ENCODE results near the gene RAVER1. TPM values are rescaled to one million over a fixed set of nuclear protein-coding genes. Genes with fewer than 3 reads are reported as not detected.

The RAVER1 gene
- polyA plus RNA-seq, 1 donor from 2014 or later = 25.9 TPM

DNA sequence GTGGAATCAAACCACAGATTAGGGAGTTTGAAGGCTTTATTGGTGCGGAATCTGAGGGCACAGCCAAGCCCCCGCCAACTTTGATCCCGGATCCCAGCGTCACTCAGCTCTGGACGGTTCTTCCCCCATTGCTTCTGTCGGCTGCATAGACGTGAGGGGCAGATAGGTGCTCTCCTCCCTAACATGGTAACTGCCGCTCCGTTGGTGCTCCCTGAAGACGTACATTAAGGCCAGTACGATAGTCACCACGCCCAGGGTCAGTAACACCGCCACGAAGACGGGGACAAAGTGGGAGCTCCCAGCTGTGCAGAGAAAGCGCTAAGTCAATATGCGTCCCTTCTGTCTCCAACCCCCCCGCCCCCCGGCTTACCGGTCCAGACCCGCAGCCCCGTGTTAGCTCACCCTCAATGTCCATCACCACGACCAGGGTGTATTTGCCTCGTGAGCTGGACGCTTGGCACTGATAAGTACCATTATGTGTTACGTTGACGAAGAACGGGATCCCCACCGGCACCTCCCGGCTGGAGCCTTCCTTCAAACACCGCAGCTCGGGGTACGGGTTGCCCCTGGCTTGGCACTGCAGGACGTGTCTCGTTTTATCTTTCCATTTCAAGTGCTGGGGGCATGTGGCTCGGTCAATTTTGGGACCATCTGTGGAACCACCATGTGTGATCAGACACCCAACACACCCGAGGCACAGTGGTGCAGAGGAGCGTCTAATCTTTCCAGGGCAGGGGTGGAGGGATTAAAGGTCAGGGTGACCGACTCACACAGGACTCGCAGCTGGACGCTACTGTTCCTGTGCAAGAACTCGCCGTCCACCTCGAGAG is 644 bp upstream of the RAVER1 start:
- Mint-ChIP-seq H3K27me3 (no peaks in the 10 kb centered on the region), H3K27ac (peak overlapping the region; percentile 94 to 100 (median 97)), H3K4me3 (peak overlapping the region; percentile 94 to 99 (median 98)), H3K4me1 (peaks cover 17 to 22% (median 17%) of the 10 kb centered on the region in 3 donors), H3K36me3 (no peaks in the 10 kb centered on the region), H3K9me3 (no peaks in the 10 kb centered on the region)

DNA sequence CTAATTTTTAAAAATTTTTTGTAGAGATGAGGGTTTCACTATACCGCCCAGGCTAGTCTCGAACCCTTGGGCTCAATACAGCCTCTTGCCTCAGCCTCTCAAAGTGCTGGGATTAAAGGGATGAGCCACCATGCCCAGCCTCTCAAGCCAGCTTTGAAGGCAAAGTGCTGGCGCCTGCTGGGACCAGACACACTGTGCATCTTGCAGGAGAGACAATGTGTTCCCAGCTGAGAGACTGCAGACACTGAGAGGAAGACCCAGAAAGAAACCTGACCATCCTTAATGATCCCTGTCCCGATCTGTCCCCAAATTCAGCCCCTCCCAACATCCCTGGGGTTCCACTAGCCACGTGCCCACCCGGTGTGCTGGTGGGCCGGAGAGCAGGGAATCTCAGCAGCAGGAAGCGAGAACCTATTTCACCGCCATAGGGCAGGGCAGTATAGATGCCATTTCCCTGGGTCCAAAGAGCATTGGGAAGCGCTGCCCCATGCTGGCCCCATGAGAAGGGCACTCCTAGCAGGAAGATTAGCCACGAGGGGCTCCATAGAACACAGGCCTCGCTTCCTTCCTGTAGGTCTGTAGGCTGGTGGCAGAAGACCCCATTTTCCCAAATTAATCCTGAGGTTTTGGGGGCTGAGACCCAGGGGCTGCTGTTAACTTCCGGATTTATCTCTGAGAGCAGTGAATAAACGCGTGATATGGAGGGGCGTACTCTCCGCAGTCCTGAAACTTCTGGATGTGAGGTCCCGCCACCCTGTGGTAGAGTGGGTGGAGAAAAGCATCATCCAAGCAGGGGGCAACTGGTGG is 968 bp downstream of the RAVER1 start:
- Mint-ChIP-seq H3K9me3 (no peaks in the 10 kb centered on the region), H3K27ac (peak overlapping the region; percentile 94 to 100 (median 97)), H3K27me3 (no peaks in the 10 kb centered on the region), H3K36me3 (no peaks in the 10 kb centered on the region), H3K4me3 (peak overlapping the region; percentile 94 to 99 (median 98)), H3K4me1 (peaks cover 10 to 15% (median 13%) of the 10 kb centered on the region in 3 donors)

DNA sequence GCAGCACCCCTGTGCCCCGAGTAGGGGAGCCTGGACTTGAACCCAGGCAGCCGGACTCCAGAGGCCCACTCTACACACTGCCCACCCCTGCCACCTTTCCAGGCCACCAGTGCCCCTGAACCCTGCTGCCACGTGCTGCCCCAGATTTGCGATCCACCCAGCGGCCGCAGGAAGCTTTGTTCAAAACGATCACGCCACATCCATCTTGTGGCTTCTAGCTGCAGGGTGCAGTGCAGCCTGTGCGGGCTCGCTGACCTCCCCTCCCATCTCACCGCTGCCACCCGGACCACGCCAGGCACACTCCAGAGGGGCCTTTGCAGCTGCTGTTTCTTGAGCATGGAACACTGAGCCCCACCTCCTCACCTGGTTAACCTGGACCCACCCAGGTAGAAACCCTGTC is 3.8 kb downstream of the RAVER1 start:
- H3K4me3 Mint-ChIP-seq = peak overlapping the region in 1 of 4 donors; percentile 45
- peak overlapping the region in 1 of 3 donors; percentile 48 for H3K27ac Mint-ChIP-seq
- no peaks in the 10 kb centered on the region for H3K27me3 Mint-ChIP-seq

DNA sequence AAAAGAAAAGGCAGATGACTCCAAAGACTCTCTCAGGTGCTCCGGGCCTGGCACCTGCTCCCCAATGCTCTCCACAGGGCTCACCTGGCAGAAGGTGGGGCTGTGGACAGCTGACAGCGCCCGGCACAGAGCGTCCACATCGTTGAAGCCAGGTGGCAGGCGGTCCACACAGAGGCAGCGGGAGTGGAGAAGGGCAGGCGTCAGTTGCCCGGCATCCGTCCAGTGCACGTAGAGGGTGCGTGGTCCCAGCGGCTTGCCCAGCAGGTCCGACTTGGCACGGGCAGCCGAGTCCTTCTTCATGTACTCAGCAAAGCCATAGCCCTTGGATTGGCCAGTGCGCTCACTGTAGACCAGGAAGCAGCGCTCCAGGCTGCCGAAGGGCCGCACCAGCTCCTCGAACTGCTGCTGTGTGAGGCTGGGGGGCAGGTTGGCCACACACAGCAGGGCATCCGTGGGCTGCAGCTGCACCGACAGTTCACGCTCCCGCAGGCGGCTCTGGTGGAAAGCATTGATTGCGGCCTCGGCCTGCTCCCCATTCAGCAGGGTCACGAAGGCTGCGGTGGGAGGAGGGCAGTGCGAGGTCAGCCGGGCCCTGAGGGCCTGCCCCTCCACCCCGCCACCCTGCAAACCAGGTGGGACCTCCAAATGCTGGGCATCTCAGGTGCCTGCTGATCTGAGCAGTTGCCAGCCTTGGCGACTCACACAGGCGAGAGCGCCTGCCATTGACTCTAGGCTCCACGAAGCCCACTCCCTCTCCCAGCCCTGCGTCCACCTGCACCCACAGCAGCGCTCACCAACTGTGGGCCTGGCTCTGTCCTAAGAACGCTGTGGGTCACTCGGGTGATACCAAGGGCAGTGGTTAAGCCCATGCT is 4.5 kb downstream of the RAVER1 start:
- Mint-ChIP-seq H3K4me3 (peak overlapping the region in 1 of 4 donors; percentile 43), H3K4me1 (peaks cover 10 to 15% (median 11%) of the 10 kb centered on the region in 3 donors), H3K27ac (no peak overlapping the region), H3K9me3 (no peaks in the 10 kb centered on the region), H3K36me3 (no peaks in the 10 kb centered on the region), H3K27me3 (no peaks in the 10 kb centered on the region)

More for the DNA sequence above, 3.8 kb downstream of the RAVER1 start:
- Mint-ChIP-seq H3K9me3 (no peaks in the 10 kb centered on the region), H3K36me3 (no peaks in the 10 kb centered on the region), H3K4me1 (peaks cover 10 to 15% (median 13%) of the 10 kb centered on the region in 3 donors)

DNA sequence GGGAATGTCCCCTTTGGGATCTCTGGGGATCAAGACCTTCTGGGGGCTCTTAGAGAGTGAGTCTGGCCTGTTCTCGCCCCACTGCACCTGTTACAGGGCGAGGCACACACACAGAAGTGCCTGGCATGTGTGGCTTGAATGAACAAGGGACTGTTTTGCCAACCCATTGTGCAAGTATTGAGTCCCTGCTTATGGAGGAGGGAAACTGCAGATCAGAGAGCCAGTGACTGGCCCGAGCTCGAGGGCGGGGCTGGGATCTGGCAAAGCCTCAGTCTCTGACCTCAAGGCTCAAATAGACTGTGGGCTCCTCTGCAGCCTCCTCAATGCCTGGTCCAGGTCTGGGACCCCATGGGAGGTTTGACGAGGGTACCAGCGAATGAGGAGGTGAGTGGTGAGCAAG is 5.5 kb downstream of the RAVER1 start:
- no peaks in the 10 kb centered on the region for H3K27me3 Mint-ChIP-seq
- H3K9me3 Mint-ChIP-seq = no peaks in the 10 kb centered on the region
- no peak overlapping the region for H3K27ac Mint-ChIP-seq
- no peaks in the 10 kb centered on the region for H3K36me3 Mint-ChIP-seq
- peaks cover 3 to 7% (median 5%) of the 10 kb centered on the region in 3 donors for H3K4me1 Mint-ChIP-seq
- H3K4me3 Mint-ChIP-seq = peak overlapping the region in 1 of 4 donors; percentile 43

DNA sequence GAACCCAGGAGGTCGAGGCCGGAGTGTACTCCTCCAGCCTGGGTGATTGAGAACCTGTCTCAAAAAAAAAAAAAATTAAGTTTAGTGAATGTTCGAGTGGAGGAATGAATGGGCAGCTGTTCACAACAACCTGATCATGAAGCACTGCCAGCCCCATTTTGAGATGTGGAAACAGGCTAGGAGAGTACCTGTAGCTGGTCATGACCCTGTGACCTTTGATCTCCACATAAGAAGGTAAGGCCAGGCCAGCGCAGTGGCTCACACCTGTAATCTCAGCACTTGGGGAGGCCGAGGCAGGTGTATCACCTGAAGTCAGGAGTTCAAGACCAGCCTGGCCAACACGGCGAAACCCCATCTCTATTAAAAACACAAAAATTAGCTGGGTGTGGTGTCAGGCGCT is 7.6 kb downstream of the RAVER1 start:
- Mint-ChIP-seq H3K9me3 (no peaks in the 10 kb centered on the region), H3K4me3 (no peak overlapping the region), H3K27me3 (no peaks in the 10 kb centered on the region), H3K27ac (no peak overlapping the region), H3K36me3 (no peaks in the 10 kb centered on the region), H3K4me1 (no peaks in the 10 kb centered on the region)

DNA sequence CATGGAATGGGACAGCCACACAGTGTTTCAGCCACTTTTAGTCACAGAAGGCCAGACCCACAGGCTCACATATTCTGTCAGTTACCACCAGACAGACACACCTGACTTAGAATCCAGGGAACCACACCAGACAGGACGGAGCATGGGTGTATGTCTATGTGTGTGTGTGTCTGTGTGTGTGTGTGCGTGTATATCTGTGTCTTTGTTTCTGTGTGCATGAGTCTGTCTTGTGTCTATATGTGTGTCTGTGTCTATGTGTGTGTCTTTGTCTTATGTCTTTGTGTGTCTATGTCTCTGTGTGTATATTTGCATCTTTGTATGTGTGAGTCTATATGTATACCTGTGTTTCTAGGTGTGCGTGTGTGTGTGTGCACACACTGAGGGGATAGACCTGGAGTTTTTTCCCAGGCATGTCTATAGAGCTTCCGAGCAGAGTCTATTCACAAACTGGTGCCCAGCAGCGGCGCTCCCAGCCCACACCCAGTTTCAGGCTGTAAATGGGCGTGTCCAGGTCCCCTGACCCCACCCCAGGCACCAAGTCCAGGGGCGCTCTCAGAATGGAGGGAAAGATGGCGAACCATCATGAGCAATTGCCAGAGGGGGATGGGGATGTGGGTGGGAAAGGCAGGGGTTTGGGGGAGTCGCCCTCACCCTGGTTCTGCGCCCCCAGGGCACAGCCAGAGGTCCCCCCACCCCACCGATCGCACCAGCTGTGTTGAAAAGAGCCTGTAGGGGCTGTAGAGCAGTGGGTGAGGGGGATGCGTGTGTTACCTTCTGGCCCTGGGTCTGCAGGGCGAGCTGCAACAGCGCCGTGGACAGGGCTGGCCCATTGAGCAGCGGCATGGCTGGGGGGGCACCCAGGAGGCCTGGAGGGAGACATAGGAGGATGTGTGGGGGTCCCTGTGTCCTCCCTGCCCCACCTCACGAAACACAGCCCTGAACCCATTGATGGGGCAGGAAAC is 11.2 kb downstream of the RAVER1 start:
- Mint-ChIP-seq H3K27me3 (no peaks in the 10 kb centered on the region), H3K4me1 (no peaks in the 10 kb centered on the region), H3K9me3 (no peaks in the 10 kb centered on the region), H3K4me3 (no peak overlapping the region), H3K36me3 (no peaks in the 10 kb centered on the region), H3K27ac (no peak overlapping the region)

DNA sequence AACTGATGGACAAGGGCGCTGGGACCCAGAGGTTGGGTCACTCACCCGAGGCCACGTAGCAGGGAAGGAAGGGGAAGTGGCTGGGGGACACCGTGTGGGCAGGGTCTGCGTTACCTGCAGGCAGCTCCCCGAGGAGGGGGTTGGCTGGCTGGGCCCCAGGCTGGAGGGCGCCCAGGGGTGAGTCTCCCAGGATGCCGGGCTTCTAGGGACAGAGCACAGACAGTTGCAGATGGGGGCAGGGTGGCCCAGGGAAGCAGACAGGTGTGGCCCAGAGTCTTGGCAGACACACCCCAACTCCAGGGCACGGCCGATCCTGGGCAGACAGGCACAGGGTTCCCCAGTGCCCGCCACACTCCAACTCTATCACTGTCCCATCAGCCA is 11.9 kb downstream of the RAVER1 start:
- Mint-ChIP-seq H3K27me3 (no peaks in the 10 kb centered on the region), H3K36me3 (no peaks in the 10 kb centered on the region), H3K4me3 (no peak overlapping the region), H3K27ac (no peak overlapping the region), H3K9me3 (no peaks in the 10 kb centered on the region), H3K4me1 (no peaks in the 10 kb centered on the region)

DNA sequence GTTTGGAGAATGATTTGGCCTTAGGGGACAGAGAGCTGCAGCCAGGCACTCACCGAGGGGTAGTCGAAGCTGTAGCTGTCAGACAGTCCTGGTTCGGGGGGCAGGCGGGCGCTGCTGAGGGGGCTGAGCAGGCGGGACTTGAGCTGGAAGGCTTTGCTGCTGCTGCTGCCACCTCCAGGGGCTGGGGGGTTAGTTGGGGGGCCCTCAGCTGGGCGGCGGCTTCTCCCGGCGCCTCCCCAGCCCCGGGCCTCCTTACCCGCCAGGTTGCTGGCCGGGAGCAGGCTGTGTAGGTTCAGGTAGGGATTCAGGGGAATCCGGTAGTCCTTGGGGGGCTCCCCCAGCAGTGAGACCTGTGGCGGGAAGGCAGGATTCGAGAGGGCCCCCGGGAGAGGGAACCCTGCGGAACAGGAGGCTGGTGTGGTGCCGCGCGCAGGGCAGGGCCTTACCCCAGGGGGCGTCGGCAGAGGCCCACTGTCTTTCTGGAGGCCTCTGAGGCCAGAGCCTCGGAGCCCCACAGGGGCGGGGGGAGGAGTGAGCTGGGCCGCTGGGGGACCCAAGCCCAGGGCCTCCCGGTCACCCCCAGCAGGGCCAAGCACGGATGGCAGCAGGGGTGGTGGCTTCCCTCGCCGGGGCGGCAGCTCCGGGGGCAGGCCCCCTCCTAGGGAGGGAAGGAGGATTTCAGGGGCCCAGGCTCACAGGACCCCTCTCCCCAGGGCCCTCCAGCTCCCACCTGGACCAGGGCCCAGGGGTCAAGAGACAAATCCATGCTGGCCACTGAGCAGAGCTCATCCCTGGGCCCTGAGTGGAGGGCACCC is 12.5 kb downstream of the RAVER1 start:
- peak overlapping the region in 1 of 3 donors; percentile 19 for H3K27ac Mint-ChIP-seq
- H3K4me1 Mint-ChIP-seq = peaks cover 3 to 6% (median 3%) of the 10 kb centered on the region in 3 donors
- H3K4me3 Mint-ChIP-seq = no peak overlapping the region
- H3K9me3 Mint-ChIP-seq = no peaks in the 10 kb centered on the region
- H3K36me3 Mint-ChIP-seq = no peaks in the 10 kb centered on the region
- H3K27me3 Mint-ChIP-seq = no peaks in the 10 kb centered on the region

DNA sequence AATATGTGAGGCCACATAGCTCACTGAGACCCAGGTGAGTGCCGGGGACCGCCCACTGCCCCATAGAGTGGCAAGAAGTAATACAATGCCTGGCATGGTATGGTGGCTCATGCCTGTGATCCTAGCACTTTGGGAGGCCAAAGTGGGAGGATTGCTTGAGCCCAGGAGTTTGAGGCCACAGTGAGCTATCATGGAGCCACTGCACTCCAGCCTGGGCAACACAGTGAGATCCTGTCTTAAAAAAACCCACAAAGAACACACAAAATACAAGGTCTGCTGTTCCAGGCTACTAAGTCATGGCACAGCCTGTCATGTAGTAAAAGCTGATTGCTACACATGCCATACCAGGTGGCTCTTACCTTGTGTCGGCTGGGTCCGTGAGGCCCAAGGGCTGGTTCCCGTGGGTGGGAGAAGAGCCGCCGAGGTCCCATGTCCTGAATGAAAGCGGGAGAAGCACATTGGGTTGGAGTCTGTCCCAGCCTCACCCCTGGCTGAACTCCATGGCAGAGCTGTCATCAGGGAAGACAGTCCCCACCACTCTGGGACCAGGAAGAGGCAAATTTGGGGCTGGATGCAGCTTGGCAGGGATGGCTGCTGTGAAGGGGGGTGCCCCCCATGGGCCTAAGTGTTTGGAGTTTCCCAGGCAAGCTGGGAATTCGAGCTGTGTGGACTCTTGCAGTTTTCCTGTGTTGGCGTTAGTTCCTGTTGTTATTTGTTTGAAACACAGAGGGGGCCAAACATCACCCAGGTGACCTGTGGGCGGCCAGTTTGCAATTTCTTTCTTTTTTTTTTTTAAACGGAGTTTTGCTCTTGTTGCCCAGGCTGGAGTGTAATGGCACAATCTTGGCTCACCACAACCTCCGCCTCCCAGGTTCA is 14.3 kb downstream of the RAVER1 start:
- Mint-ChIP-seq H3K4me1 (peaks cover 4 to 13% (median 8%) of the 10 kb centered on the region in 3 donors), H3K9me3 (no peaks in the 10 kb centered on the region), H3K4me3 (no peak overlapping the region), H3K27ac (no peak overlapping the region), H3K27me3 (no peaks in the 10 kb centered on the region), H3K36me3 (no peaks in the 10 kb centered on the region)

DNA sequence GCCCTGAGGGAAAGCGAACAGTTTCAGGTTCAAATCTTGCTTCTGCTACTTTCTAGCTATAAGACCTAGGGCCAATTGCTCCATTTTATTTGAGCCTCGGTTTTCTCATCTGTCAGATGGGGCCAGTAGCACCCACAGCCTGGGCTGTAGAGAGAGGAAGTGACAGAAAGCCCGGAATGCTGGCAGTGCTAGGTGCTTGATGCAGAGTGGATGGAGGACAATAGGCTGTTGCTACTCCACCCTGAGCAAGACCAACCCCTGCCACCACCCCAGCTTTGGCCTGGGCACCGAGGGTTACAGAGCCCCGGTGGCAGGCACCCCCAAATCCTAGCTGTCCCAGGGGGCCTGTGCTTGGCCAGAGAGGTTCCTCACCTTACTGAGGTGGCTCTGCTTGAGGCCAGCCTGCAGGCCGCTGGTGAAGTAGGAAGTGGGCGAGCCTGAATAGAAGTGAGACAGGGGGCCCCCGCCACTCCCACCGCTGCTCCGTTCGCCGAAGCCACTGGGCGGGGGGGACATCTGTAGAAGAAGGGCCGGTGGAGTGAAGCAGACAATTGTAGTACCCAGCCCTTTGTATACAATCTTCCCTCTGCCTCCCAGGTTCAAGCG is 15.4 kb downstream of the RAVER1 start:
- Mint-ChIP-seq H3K4me3 (peak overlapping the region in 1 of 4 donors; percentile 69), H3K27me3 (no peaks in the 10 kb centered on the region), H3K27ac (no peak overlapping the region), H3K4me1 (peaks cover 4 to 13% (median 8%) of the 10 kb centered on the region in 3 donors), H3K9me3 (no peaks in the 10 kb centered on the region), H3K36me3 (no peaks in the 10 kb centered on the region)
